Gastrocnemius medialis (tissue), 4 donors: ENCODE data around the gene PCBP2.
A peak's percentile ranks its signal among the peaks of the same experiment; 100 is the strongest.

Experiments
- CTCF ChIP-seq, 5 experiments: fragments of 450-650 bp in 3 of 5; fragments of 200-600 bp in 2 of 5; sonication (generic) in 2 of 5; IDR thresholded peaks in 4 of 5; conservative IDR thresholded peaks in 1 of 5; 1 replicate in 4 of 5; 2 replicates in 1 of 5; pipeline ENCODE4 v1.5.1; 2016 to 2019; ENCODE audit warnings: antibody characterized with exemption in 5 of 5, mild to moderate bottlenecking in 3 of 5, moderate library complexity in 3 of 5
- POLR2A ChIP-seq, 2 donors: fragments of 450-650 bp; IDR thresholded peaks; one replicate each; pipeline ENCODE4 v1.6.1; 2017; ENCODE audit warnings: antibody characterized with exemption in 2 of 2, mild to moderate bottlenecking in 2 of 2, moderate library complexity in 2 of 2

DNA sequence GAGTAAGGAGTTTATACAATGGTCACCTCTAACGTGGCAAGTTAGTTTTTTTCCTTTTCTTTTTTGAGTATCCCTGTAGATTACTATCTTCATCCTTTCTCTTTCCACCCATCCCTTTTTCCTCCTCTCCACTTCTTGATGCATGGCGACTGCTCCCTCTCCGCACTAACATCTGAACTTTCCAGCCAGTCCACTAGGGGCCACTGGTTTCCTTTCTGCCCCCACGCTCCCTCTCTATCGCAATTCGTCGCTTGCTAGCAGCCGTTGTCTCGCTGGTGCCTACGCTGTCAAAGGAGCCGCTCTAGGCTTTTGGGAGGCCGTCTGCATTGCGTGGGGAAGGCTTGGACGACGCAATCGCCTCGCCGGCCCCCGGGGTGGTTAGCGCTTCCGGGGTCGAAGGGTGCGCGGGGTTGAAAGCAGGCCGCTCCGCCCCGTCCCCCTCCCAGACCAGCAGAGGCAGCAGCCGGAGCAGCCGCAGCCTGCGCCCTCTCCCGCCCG lies at the start of gene PCBP2:
- TF ChIP-seq CTCF (IDR thresholded peaks at IDR 0.05 in 4 of 5, conservative IDR thresholded peaks at IDR 0.05 in 1 of 5) (peak; percentile 89 to 94 (median 93)), POLR2A (IDR thresholded peaks at IDR 0.05) (peak; percentile 80 to 83)
